Measurements from ENCODE around the gene IGF2BP2.
A peak's percentile ranks its signal among the peaks of the same experiment; 100 is the strongest.
"Not testable (repeated sequence)": the region's sequence is repeated elsewhere in the genome, so short reads cannot be mapped to it uniquely, and the experiment has no call there.

The IGF2BP2 gene

DNA sequence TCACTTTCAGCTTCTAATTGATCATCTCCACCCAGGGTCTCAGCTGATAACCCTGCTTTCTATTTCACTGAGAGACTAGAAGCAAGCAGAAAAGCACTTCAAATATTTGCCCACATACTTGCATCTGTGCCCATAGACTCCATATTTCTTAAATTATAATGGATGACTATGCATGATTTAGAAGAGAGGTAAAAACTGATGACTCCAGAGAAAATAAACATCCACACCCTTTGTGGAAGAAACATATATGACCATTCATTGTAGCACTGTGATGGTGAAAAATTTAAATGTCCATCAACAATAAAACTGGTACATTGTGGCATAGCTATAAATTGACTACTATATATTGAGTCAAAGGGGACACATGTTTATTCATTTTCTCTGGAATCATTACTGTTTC is 7.1 kb upstream of the IGF2BP2 start:
- DNase-seq = no peak

DNA sequence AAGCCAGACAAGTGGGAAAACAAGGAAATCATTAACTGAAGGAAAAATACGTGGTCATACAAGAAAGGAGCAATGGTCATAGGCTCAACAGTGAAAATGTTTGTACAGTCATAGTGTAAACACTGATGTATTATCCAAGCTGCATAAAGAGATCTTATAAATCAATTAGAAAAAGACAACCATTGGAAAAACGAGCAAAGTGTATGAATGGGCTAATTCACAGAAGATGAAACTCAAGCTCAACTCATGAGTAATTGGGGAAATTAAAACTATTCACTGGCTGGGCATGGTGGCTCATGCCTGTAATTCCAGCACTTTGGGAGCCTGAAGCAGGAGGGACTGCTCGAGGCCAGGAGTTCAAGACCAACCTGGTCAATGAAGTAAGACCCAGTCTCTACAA is 6.4 kb upstream of the IGF2BP2 start:
- no peak for DNase-seq

DNA sequence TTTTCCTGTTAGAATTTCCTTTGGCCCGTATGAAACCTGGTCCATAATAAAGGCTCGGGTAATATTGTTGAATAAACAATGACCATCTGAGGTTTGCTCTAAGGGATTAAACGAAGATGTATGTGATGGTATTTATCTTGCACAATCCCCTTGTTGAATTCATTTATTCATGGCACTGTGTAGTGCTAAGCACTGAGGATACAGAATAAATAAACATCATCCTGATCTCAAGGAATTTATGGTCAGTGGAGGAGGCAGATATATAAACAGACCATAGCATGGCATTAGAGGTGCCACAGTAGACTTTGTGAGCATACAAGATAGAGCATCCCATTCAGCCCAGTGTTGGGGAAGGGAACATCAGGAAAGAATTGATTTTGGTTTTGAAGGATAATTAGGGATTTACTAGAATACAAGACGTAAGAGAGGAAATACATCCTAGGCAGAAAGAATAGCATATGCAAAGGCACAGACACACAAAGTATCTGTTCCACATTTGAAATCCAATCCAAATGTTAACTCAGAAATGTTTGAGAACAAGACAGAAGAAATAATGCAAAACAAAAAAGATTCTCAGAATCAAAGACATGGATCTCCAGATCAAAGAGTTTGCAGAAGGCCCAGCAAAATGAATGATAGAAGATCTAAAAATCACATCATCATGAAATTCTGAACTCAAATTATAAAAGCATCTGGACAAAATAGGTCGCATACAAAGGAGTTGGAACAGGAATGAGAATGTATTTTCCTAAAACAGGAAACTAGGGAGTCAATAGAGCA is 5.4 kb upstream of the IGF2BP2 start:
- no peak for DNase-seq

DNA sequence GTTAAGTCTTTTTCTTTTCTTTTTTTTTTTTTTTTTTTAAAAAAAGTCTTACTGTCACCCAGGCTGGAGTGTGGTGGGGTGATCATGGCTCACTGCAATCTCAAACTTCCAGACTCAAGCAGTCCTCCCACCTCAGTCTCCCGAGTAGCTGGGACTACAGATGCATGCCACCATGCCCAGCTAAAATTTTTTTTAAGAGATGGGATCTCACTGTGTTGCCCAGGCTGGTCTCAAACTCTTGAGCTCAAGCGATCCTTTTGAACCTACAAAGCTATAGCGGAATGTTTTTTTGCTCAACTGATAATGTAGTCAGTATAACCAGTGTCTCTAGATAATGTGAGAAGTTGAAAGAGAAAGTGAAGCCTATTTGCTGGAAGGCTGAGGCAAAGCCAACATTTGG is 3.9 kb upstream of the IGF2BP2 start:
- DNase-seq = no peak

DNA sequence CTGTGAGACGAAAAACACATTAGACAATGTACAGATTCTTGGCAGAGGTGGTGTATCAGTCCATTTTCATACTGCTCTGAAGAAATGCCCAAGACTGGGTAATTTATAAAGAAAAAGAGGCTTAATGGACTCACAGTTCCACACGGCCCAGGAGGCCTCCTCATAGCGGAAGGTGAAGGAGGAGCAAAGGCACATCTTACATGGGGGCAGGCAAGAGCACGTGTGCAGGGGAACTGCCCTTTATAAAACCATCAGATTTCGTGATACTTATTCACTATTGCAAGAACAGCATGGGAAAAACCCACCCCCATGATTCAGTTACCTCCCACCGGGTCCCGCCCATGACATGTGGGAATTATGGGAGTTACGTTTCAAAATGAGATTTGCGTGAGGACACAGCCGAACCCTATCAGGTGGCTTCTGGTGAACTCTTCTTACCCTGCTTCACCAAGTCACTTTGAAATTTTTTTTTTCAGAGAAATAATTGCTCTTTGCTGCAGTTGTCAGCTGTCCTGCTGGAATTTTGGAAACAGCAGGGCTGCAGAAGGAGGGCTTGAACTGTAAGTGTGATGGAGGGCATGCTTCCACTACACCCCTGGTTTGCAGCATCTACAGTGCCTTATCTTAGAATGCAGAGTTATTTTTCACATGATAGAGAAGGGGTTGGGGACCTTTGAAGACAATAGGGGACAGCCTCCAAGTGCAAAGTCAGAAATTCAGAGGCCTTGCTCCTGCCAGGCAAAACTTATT is 2.9 kb upstream of the IGF2BP2 start:
- DNase-seq = no peak

DNA sequence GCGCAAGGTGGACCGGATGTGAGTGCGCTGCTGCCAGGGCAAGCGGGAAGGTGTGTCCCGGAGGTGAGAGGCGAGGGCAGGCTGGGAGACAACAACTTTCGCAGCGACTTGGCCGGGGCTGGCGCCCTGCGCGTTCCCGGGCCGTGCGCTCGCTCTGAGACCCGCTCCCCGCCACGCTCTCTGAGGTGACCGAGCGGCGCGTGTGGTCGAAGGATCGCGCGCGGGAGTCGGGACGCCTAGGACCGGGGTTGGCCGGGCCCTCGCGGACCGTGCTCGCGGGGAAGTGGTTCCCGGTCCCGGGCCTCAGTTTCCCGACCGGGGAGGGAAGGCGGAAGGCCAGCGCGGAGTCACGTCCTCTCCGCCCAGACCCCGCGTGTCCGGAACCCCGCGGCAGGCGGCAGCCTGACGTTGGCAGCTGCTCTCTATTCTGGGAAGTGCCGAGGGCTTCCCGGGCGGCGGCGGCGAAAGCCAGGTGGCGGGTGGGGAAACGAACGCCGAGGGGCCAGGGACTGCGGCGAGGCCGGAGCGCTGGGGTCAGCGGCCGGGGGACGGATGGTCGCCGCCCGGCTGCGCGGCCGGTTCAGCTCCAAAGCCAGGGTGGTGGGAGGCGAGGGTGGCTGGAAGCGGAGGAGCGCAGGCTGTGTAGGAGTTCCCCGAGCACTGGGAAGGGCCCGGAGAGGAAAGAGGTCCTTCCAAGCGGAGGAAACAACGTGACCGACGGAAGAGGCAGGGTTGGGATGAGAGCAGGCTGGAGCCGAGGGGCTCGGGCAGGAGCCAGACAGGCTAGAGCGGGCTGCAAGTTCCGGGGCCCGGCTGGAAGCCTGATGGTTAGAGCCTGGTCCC is 1.0 kb upstream of the IGF2BP2 start:
- peak; percentile 71 for DNase-seq

DNA sequence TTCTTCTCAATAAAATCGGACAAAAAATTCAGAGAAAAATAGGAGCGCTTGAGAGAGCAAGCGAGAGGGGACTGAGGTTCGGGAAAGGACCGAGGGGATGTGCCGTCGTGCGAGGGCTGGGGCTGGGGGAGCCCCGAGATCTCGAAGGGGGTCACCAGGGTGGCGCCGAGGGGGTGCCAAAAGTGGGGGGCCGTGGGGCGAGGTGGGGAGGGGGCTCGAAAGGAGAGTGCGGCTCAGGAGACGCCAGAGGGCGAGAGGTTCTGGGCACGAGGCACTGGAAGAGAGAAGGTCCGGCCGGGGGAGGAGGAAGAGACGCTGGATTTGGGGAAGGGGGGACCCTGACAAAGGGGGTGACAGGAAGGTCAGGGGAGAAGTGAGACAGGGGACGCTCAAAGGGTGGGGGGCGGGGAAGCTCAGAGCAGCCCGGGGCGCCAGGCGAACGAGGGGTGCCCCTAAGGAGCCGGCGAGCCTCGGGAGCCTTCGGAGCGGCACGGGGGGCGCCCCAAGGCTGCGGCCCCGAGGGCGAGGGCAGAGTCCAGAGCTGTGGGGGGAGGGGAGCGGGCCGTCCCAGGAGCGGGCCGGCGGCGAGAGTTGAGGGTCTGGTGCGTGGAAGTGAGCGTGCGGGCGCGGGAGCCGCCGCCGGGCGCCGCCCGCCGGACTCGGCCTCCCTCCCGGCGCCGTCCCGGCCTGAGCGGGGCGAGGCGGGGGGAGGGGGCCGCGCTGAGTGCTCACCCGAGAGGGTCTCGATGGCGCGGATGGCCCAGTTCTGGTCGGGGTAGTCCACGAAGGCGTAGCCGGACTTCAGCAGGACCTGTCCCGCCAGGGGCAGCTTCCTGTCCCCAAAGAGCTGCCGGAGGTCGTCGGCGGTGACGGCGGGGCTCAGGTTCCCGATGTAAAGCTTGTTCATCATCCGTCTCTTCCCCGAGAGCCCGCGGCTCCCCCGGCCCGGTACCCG is 514 bp downstream of the IGF2BP2 start:
- peak; percentile 49 for DNase-seq

DNA sequence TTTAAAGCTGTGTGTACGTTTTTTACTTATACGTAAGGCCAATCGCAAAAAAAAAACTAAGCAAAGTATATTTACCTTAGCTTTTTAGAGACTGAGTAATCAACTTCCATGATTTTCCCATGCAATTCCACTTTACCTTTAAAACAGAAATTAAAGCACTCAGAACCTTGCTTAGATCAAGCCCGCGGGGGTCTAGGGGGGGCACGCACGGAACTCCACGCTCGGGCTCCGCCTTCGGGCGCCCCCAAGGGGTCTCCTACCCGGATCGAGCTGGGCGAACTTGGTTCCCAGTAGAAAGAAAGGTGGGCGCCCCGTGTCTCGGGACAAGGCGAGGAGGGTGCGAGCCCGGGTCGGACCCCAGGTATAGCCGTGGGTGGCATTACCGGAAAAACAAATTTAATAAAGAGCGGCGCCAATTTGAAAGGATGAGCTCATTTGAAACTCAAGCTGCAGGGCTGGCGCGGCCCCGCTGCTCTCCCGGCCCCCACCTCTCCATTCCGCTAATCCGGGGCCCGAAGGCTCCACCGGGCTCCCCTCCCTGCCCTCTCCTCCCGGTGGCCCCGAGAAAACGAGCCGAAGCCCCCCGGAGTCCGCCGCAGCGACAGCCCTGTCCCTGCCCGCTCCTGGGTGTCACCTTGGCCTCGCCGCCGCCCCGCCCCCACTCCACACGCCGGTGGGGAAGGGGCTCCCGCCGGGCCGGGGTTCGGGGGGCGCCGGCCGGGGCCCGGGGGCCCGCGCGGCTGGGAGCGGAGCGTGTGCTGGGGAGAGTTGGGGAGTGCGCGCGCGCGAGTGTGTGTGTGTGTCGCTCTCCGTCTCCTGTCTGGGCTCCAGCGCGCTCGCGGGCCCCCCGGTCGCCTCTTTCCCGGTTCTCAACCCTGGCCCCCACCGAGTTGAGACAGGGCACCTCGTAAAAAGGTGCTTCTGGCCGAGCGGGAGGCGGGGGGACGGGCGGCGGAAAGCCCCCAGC is 1.5 kb downstream of the IGF2BP2 start:
- peak; percentile 50 for DNase-seq

DNA sequence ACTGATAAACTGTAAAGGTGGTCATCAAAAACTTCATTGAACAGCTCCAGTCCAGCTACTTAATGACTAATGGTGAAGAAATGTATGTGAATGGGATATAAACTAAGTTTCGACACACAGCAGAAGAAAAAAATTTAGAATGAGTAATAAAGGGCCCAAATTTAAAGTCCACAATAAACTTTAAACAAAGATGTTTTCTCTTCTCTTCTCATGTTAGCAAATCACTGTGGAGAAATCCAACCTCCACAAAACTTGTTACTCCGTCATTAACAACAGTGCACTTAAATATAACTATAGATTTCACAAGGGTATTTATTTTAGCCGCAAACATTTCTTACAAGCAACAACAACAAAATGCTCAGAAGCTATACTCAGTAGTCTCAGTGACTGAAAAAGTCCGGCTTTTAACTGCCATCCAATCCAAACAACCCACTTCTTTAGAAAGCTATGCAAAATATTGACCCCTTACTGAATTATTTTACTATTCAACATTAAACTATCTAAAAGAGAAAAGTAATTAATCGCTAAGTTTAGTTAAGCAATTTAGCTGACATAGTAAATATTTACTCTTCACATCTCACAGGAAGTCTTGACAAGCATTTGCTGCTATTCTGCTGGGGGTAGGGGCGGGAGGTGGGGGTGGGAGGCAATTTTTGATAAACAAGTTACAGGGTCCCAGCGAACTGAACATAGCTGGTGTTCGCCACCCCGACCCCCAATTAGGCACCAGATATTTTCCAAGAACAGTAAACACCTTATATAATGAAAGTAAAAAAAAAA is 2.4 kb downstream of the IGF2BP2 start:
- no peak for DNase-seq

DNA sequence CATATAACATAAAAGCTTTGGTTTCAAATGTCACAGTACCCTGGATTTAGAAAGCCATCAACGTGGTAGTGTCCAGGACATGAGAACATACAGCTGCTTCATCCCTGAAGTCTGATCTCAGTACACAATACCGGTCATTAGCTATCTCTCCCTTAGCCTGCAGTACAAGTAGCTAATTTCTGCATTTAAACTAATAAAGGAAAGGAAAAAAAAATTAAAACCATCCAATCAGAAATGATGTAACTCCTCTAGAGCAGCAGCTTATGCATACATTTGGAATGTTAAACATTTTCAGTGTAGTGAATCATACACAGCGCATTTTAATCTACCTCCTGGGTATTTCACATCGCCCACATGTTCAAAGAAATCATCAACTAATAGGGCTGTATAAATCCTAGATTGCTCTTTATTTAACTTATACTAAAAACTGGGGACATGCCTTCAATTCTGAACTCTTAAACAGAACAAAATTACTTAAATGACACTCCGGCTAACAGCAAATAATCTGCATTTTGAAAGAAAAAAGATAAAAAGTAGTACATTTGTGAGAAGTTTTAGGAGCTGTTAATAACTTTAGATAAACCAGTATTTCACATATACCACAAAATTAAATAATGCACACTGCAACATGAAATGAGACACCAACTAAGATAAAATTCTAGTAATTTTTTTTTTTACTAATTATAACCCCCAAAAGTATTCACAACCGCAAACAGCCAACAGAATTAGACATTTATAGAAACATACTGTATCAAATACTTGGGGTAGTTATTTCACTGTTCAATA is 3.7 kb downstream of the IGF2BP2 start:
- DNase-seq = no peak

DNA sequence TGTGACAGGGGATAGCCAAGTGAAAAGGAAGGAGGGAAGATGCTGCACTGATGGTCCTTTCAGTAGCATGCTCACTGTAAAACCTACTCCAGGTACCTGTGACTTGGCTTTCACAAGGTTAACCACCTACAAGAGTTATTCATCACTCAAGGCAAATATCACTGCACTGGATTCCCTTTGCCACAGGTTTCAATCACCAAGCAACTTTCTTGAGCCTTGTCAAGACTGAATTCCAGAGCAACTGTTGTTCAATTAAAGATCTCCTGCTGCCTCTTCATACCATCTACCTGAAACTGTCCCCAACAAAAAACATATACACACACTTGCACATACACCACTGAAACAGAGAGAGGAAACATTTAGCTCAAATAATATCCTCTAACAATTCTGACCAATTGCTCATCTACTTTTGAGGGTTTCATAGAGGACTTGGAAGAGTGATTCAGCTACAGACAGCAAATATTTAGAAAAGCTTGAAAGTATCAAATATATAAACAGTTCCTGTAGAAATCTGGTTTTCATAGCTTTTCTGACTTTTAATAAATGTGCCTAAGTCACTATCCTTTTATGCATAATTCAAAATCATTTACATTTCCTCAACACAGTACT is 6.5 kb downstream of the IGF2BP2 start:
- DNase-seq = no peak

DNA sequence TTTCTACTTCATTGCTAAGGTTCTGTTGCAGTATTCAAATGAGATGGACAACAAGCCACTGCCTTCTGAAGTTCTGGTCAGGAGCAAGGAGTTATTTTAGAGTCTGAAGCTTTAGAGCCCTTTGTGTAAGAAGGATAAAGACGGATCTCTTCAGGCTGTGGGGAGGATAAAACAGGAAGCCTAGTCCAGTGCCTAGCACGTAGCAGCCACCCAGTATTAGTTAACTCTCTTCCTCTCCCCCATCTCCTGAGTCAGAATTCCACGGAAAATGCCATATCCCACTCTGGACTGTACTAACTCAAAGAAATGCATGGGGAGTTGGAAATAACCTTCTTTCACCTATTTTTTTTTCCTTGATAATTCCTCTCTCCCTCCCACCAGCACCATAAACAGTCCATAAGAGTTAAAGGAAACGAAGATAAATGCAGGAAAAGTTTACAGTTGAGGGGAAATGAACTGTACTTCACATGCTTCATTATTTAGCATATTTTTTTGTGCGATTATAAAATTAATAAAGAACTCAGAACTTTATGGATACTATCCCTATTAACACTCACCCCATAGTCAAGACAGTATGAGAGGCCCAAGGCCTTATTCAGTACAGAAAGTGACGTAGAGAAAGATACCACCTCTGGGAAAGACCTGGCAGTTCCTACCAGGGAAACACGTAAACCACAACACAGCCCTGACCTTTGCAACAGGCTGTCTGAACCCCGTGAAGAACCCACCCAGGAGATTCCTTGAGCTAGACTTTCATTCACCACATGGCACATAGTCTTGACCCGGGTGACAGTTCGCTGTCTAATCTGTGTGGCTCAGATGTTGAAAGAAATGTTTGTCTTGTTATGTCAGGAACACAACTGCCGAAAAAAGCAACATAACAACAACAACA is 9.2 kb downstream of the IGF2BP2 start:
- no peak for DNase-seq

DNA sequence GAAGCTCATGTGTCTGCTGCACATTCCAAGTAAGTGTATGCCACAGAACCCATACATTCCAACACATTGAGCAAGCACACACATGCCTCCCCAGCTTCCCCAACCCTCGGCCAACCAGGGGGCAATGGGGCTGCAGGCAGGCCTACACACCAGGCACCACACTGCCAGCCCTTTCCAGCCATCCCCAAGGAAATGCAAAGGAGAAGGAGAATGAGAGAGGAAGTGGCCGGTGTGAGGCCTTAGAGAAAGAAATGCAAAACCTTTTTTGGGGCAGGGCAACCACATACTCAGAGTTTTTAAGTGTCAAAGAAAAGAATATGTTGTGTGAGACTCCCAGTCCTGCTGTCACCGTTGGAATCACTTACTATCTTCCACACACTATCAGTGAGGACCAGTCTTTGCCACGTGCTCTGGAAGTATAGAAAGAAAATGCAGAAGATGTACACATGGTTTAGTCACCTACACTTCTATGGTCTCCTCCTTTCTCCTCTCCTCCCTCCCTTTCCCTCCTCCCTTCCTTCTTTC is 11.1 kb downstream of the IGF2BP2 start:
- DNase-seq = no peak

DNA sequence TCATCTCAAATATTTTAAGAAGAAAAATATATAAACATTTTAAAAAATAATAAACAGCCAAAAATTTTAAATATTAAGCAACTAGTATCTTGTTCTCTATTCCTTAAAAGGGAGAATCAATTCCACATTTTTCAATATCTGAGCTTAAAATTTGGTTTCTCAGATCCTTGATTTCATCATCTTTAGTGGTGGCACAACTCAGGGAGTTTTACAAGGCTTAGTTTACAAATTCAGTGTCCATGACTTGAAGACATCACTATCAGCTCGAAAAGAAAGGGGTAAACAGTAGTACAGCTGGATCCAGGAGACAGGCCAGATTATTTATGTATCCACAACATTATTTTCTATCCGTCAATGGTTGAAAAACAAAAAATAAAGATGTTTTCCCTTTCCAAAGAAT is 11.6 kb downstream of the IGF2BP2 start:
- no peak for DNase-seq

DNA sequence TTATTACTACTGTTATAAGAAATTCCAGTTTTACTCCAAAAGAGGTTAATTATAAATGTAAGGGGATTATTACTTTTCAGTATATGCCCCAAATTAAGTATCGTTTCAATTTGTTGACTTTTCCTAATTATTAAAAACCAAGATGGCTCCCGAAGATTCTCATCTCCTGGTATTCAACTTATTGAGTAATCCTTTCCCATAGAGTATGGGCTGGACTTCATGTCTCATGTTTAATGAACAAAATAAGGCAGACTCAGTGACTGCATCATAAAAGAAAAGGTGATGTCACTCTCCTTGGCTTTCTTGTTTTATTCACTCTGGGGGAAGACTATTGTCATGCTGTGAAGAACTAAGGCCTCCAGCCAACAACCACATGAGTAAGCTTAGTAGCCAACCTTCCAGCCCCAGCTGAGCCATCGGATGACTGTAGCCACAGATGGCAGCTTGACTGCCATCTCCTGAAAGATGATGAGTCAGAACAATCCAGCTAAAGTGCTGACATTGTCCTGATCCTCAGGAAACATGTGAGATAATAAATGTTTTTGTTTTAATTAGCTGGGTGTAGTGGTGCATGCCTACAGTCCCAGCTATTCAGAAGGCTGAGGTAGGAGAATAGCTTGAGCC is 17.3 kb downstream of the IGF2BP2 start:
- DNase-seq = no peak

DNA sequence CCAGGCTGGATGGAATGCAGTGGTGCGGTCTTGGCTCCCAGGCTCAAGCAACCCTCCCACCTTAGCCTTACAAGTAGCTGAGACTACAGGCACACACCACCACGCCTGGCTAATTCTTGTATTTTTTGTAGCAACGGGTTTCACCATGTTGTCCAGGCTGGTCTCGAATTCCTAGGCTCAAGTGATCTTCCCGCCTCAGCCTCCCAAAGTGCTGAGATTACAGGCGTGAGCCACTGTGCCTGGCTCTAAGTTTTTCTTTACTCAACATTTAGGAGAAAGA is 26.1 kb downstream of the IGF2BP2 start:
- DNase-seq = not testable (repeated sequence)

Measured in stimulated activated CD4-positive, alpha-beta T cell treated with anti-CD3 and anti-CD28 coated beads, Interleukin-15, amount 100 ng/mL, for 24 hours (primary cell).